COLO829 (cell line): Measurements from ENCODE around the gene ANXA2.
"Not testable (repeated sequence)": the region's sequence is repeated elsewhere in the genome, so short reads cannot be mapped to it uniquely, and the experiment has no call there.

Experiments
- DNase-seq: peaks from one replicate; pipeline ENCODE4 v3.0.0; 2012; ENCODE audit warnings: low spot score

Gene ANXA2

DNA sequence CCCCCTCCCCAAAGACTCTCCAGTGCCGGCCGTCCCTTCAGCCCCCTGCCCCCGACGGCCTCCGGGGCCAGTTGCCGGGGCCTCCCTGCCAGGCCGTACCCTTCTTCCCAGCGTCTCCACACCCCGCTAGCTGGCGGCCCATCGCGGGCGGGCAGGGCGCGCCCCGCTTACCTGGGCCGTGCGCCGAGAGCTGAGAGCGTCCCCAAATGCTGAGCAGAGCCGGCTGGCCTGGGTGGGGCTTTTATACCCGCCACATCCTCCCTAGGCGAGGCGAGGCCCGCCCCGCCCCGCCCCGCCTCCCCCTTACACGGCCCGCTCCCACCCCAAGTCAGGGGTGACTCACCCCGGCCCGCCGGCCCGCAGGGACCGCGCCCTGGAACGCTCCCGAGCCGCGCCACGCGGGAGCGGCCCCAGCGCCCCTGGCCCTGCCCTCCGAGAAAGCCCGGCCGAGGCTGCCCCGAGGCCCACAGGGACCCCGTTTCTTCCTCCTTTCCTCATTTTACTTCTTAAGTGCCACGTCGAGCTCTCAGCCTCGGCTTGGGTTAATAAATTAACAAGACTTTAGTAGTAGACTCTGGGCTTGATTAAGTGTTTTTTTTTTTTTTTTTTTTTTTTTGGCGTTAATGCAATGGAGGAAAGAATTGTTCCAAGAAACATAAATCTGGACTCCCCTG lies at the start of gene ANXA2:
Gene ANXA2 (minus strand): TSS at position 215 of the 674 bp plus-strand sequence. CDS start 11,911 bp downstream, outside the sequence.
- no peak for DNase-seq

DNA sequence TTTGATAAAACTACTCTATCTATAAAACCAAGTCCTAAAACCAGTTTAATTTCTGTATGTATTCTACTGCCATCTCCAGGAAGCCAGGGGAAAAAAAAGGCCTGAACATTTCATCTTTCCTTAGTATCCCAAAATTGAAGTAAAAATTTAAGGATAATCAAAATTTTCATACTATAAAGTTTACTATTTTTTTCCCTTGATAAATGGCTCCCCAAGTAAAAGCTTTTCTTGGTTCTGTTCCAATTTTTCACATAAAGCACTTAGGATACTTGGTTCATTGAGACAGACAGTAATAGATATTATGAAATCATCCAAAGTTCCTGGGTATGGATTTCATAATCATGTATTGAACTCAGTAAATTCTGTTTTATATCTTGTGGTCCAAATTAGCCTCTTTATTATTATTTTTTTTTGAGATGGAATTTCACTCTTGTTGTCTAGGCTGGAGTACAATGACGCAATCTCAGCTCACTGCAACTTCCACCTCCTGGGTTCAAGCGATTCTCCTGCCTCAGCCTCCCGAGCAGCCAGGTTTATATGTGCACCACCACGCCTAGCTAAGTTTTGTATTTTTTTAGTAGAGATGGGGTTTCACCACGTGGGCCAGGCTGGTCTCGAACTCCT lies 46.6 kb upstream of the ANXA2 start:
- peak; percentile 10 for DNase-seq

DNA sequence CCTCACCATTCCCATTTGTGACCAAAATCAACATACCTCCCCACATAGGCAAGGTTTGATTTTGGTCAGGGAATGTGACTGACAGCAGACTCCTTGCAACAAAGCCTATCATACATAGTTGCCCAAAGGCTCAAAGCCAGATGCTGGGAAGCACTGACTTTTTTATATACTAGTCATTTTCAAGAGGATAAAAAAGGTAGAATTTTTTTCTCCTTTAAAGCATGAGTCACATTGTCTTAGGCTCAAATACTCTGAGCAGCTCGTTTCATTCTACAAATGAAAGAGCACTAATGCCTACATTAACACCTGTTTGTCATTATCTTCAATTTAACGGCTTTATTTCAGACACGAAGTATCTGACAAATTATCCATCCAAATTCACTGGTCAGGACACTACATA lies 45.0 kb upstream of the ANXA2 start:
- DNase-seq: no peak

DNA sequence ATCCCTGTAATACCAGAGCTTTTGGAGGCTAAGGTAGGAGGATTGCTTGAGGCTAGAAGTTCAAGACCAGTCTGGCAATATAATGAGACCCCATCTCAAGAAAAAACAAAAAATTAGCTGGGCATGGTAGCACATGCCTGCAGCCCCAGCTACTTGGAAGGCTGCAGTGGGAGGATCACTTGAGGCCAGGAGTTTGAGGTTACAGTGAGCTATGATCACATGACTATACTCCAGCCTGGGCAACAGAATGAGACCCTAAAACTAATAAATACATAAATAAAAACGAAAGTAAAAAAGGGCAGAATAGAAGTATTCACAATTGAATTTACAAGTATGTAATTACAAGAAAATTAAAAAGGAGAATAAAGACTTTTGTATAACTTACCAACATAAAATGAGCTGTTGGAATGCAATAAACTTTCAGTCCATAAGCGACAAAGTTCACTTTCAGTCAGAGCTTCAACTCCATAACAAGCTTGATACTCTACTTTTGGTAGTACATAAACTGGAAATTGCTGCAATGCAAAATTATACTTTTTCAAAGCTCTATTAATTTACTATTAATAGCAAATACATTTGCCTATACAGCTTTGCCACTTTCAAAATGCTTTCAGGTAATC lies 44.4 kb upstream of the ANXA2 start:
- no peak for DNase-seq

DNA sequence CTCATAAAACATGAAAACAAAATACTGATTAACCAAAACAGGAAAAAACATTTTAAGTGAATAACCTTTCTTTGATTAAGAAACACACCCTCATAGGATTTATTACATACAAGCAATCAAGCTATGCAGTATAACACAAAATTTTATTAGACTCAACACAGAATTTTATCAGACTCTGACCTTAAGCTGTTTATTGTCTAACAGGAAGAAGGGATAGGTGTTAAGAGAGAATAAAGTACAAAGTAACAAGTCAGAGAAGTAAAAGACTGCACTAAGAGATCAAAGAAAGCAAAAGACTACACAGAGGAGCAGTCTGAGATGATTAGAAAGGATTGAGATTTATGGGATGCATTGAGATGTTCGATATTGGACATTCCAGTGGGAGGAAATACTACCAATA lies 43.5 kb upstream of the ANXA2 start:
- no peak for DNase-seq

DNA sequence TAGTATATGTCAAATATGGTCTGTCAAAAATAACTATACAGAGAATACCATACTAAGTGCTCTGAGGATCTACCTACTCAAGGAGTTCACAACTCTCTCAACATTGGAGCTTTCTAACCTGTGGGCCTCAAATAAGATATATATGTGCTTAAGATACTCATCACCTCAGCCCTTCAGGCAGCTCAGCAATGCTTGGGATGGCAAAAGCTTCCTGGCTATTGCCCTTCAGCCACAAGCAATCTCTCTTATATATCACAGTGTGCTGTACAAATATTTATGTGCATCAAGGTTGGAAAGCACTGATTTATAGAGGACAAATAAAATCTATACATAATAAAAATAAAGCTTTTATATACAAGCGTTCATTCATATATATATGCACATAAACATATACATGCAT lies 40.9 kb upstream of the ANXA2 start:
- DNase-seq: no peak

DNA sequence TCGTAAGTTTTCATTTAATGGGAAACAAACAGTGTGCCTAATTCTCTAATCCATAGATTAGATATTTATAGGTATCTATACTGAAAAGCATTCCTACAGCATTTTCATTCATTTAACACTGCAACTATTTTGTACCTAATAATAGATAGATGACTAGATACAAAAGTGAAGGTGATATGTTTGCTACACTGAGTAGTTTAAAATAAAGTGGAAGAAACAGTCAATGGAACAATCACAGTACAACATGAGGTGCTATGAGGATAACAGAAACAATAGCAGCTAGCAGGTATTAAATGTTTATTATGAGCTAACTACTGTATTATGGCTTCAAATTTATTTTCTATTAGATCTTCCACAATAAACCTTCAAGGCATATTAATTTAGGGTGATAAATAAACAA lies 31.1 kb upstream of the ANXA2 start:
- DNase-seq: no peak

DNA sequence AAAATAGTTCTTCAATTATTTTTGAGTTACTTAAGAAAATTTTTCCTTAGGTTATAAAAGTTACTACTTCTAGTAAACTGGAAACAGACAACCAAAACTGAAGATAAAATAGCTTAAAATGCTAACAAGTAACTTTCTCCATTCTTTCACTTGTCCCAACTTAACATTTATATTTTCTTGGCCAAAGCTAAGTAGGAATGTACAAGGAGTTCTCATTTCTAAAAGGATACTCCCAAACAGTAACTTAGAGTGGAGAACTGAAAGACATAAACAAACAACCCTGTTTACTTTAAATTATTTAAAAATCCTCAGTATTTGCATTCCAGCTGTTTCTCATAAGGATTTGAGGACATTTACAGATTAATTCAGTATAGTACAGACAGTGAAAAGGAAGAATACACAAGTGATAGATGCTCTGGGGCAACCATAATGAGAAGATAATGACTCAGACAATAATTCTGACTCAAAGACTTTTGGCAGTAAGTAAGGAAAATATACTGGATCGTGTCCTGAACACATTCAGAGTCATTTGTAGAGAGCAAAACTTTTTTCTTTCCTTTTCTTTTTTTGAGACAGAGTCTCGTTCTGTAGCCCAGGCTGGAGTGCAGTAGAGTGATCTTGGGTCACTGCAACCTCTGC lies 29.2 kb upstream of the ANXA2 start:
- no peak for DNase-seq

DNA sequence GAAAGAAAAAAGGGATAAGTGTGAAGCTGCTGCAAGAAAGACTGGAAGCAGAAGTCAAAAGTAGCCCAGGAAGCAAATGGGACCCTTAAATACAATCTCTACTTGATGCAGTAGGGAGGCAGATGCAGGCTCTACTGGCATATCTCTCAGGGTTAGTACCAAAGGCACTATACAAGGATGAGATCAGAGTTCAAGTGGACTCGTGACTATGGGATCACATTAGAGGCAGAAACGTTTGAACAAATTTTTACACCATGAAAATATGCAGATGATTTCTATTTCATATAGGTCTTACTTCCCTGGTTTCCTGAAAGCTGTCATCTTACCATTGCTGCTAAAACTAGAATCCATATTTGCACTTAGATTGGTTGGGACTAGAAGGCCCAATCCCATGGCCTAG lies 27.7 kb upstream of the ANXA2 start:
- DNase-seq: no peak

DNA sequence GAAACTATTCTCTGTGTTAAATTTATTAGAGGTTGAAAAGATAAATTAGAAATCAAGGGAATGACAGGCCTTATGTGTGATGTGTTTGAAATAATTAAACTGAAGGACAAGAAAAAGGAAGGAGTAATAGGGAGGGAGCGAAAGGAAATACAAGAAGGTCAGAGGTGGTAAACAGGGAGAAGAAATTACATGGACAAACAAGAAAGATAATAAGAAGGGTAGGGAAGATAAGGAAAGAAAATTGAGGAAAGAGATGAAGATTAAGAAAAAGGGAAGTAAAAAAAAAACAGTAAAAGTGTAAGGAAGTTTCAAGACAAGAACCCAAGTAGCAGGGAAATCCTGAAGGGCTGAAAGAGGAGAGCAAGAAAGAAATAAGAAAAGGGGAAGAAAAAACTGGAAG lies 26.2 kb upstream of the ANXA2 start:
- DNase-seq: no peak

DNA sequence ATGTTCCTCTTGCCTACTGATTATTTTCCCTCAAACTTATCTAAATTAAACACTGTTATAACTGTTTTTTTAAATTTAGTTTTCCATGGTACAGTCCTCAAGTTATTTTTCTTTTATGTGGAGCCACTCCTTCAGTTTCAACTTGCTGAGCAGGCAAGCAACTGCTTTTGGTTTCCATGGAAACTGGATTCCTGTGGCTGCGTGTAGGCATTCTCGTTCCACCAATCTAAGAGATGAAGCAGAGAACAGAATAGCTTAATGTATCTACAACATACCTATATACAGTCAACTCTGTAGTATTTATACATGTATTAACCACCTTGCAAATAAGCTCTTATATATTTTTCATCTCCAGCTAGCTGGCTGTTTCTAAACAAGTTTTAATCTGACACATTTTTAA lies 25.8 kb upstream of the ANXA2 start:
- peak; percentile 49 for DNase-seq

DNA sequence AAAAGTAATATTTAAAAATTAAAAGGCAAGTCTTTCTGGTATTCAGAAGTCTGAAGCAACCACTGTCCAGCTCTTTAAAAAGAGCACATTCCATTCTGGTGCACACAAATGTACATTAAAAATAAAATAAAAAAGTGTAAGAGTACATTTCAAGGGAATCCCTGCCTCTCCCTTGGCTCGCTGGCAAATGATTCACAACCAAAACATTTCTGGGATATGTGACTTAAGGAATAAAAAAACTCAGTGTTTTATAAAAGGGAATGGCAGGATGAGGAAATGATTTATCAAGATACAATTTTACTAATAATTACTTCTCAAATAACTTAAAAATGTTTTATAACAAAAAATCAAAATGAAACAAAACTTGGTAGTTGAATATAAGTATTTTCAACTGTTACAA lies 23.8 kb upstream of the ANXA2 start:
- DNase-seq: no peak

DNA sequence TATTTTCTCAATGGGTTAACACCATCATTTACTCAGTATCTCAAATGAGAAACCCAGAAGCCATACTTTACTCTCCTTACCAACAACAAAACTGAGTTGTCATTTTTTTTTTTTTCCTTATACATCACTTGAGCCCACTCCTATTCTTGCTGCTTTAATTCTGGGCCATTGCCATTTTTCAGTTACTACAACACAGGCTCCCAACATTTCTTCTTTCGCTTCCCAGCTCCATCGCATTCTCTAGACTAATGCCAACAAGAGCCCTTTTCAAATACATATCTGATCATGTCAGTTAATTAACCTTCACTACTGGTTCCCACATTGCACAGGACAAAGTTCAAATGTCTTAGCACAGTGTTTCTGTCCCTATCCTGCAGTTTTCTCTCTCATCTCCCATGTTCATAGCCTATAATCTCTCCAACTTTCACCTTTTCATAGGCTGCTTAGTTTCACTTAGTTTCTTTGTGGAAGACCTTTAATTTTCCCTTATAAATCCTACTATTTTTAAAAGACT lies 22.5 kb upstream of the ANXA2 start:
- no peak for DNase-seq

DNA sequence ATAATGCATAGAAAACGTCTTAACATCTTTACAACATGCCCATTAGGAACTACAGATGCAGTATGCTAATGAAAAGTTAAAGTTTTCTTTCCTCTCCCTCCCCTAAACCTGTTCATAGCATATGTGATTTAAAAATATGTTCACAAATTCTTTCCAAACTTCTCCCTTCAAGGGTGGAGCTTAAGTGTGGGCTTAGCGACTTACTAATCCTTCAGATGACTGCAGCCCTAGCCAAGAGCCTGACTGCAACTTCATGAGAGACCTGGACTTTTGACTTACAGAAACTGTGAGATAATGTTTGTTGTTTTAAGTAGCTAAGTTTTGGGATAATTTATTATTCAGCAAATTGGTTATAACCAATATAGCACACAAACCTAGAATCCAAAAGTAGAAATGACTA lies 22.0 kb upstream of the ANXA2 start:
- no peak for DNase-seq

DNA sequence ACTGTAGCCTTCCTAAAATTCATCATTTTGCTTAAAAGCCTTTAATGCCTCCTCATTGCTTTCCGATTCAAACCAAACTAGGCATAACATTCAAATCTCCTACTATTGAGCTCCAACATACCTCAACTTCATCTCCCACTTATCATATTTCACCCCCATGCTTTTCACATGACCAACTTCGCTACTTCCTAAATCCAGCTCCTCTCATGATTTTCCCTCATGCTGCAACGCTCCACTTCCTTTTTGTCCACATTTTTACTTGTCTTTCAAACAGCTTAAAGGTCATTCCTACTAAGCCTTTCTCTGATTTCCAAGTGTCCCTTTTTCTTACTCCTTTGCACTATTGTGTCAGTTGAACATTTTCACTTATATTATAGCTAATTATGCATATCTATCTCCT lies 20.3 kb upstream of the ANXA2 start:
- DNase-seq: no peak

DNA sequence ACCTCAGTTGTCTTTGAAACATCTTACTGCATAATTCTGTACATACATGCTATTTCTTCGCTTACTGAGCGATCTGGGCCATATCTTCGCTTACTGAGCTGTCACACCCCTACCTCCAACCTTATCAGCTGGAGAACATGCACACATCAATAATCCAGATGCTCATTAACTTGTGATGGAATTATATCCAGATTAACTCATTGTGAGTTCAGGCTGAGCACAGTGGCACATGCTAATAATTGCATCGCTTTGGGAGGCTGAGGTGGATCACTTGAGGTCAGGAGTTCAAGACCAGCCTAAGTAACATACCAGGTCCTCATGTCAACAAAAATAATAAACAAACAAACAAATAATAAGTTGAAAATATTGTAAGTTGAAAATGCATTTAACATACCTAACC lies 19.3 kb upstream of the ANXA2 start:
- no peak for DNase-seq

DNA sequence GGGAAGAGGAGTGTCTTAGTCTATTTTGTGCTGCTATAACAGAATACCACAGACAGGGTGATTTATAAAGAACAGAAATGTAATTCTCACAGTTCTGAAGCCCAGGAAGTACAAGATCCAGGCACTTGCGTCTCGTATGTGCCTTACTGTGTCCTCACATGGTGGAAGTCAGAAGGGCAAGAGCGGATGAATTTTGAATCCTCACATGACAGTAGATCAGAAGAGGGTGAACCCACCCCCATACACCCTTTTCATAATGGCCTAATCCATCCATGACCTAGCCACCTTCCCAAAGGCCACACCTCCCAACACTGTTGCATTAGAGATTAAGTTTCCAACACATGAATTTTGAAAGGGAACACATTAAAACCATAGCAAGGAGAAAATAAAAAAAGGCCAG lies 18.7 kb upstream of the ANXA2 start:
- no peak for DNase-seq

DNA sequence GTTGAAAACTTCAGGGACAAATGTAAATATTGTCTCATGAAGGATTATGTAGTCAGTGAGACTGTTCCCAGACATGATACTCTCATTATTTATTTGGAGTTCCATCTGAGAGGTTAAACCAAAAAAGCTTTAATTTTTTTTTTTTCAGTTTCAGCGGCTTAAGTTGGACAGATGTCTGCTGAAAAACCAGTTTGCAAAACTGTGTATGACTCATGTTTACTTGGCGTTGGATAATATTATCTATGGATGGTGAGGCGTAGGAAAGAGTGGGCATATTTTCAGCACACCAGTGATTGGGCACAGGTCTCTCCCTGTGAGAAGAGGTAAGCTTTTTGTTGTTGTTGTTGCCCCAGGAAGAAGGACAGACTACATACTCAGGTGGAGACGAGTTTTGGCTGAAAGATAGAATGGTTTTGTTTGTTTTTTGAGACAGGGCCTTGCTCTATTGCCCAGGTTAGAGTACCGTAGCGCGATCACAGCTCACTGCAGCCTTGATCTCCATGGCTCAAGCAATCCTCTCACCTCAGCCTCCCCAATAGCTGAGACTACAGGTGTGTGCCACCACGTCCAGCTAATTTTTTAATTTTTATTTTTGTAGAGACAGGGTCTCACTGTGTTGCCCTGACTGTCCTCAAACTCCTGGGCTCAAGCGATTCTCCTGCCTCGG lies 16.4 kb upstream of the ANXA2 start:
- no peak for DNase-seq

DNA sequence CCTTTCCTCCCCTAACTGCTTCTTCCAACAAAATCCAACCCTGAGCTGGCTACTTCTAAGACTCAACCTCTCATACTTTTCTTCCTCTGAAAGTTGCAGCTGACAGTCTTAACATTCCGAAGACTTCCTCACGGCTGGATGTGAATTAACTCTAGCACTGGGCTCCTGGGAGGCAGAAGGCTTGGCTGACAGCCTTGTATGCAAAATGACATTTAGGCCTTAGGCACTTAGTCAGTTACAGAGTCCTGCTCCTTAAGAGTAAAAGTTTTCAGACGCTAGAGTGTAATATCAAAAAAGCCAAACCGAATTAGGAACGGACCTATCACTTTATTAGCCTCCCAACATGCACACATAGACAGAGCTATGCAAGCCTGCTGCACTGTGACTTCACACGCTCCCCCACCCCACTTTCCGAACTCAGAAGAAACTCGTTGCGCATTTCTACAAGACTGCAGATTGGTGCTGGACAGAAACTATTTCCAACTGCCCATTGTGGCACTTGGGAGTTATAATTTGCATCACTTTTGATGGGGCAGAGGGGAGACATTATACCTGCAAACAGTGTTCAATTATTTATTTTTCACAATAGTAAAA lies 15.5 kb upstream of the ANXA2 start:
- DNase-seq: no peak

DNA sequence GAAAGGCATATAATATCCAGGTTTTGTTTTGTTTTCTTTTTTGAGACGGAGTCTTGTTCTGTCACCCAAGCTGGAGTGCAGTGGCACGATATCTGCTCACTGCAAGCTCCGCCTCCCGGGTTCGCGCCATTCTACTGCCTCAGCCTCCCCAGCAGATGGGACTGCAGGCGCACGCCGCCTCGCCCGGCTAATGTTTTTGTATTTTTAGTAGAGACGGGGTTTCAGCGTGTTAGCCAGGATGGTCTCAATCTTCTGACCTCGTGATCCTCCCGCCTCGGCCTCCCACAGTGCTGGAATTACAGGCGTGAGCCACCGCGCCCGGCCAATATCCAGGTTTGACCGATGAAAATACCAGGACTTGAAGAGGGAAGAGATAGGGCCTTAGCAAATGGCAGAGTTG lies 15.0 kb upstream of the ANXA2 start:
- not testable (repeated sequence) for DNase-seq

DNA sequence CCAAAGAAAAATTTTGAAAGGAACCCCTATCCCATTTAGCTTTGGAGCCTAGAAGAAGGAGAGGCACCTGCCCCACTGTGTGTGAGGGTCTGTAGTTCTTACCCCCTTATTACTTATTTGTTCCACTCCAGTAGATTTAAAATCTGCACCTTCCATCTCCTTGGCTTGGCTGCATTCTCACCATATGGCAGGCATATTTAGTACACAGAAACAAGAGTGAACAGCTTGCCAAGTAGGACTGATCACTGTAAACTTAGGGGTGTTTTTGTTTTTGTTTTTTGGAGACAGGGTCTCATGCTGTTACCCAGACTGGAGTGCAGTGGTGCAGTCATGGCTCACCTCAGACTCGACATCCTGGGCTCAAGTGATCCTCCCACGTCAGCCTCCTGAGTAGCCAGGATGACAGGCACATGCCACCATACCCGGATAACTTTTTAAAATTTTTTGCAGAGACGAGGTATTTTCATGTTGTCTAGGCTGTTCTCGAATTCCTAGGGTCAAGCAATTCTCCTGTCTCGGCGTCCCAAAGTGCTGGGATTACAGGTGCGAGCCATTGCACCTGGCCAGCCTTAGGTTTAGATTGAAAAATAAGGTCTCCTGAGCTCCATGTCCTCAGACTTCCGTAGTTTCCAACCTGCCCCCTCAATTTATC lies 14.1 kb upstream of the ANXA2 start:
- DNase-seq: no peak

DNA sequence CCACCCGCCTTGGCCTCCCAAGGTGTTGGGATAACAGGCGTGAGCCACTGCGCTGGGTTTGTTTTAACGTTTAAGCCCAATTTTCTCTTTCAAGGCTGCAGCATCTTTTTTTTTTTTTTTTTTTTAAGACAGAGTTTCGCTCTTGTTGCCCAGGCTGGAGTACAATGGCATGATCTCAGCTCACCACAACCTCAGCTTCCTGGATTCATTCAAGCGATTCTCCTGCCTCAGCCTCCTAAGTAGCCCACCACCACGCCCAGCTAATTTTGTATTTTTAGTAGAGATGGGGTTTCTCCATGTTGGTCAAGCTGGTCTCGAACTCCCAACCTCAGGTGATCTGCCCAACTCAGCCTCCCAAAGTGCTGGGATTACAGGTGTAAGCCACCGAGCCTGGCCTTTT lies 12.6 kb upstream of the ANXA2 start:
- not testable (repeated sequence) for DNase-seq
